HT-29 (cell line): ENCODE data around the gene DYDC2. TPM values are rescaled to one million over a fixed set of nuclear protein-coding genes. Genes with fewer than 3 reads are reported as not detected.
A peak's percentile ranks its signal among the peaks of the same experiment; 100 is the strongest.

Source experiments
- DNase-seq: peaks from one replicate; pipeline ENCODE4 v3.0.0-alpha.2; 2015; ENCODE audit warnings: low spot score
- total RNA-seq: library from RNA; depleted of rRNA; stranded (reverse); fragments of >200 nt; shearing (Covaris generic); gene quantifications from 2 replicates; pipeline ENCODE4 v1.2.3, GENCODE V29; 2014

The DYDC2 gene
- total RNA-seq, 1 experiment from 2014 or later, result not detected

GRCh38 chr10:80371467-80371866 is 14.9 kb downstream of the DYDC2 start:
- DNase-seq, result no peak

- no peak for DNase-seq
Observed at GRCh38 chr10:80372675-80373074, 16.1 kb downstream of the DYDC2 start.

GRCh38 chr10:80373502-80373901 is 16.9 kb downstream of the DYDC2 start:
- DNase-seq, result no peak

GRCh38 chr10:80379701-80380100 is 23.1 kb downstream of the DYDC2 start:
- no peak for DNase-seq

- no peak for DNase-seq
Observed at GRCh38 chr10:80380185-80380584, 23.6 kb downstream of the DYDC2 start.

- peak; percentile 50 for DNase-seq
Observed at GRCh38 chr10:80382989-80383388, 26.4 kb downstream of the DYDC2 start.

- no peak for DNase-seq
Observed at GRCh38 chr10:80390740-80391139, 34.2 kb downstream of the DYDC2 start.

- DNase-seq, result no peak
Observed at GRCh38 chr10:80392250-80392649, 35.7 kb downstream of the DYDC2 start.

- no peak for DNase-seq
Observed at GRCh38 chr10:80394358-80394916, 37.9 kb downstream of the DYDC2 start.

GRCh38 chr10:80397014-80397413 is 40.4 kb downstream of the DYDC2 start:
- no peak for DNase-seq

- DNase-seq, result no peak
Observed at GRCh38 chr10:80400136-80400804, 43.7 kb downstream of the DYDC2 start.

GRCh38 chr10:80405035-80405434 is 48.5 kb downstream of the DYDC2 start:
- no peak for DNase-seq

- DNase-seq, result no peak
Observed at GRCh38 chr10:80405626-80406025, 49.0 kb downstream of the DYDC2 start.

- no peak for DNase-seq
Observed at GRCh38 chr10:80406204-80406603, 49.6 kb downstream of the DYDC2 start.

GRCh38 chr10:80407812-80408241 is 51.2 kb downstream of the DYDC2 start:
- no peak for DNase-seq

GRCh38 chr10:80408242-80409101 is 51.9 kb downstream of the DYDC2 start, which contains the start of gene PRXL2A:
Gene PRXL2A, plus strand, starts transcription at chr10:80408551. Its CDS starts 11,917 bp downstream, at chr10:80420468.
- DNase-seq, result peak; percentile 62

- DNase-seq, result no peak
Observed at GRCh38 chr10:80409121-80409520, 52.5 kb downstream of the DYDC2 start.

- DNase-seq, result no peak
Observed at GRCh38 chr10:80410122-80410521, 53.5 kb downstream of the DYDC2 start.

- DNase-seq, result no peak
Observed at GRCh38 chr10:80410578-80411145, 54.1 kb downstream of the DYDC2 start.

GRCh38 chr10:80411267-80411668 is 54.7 kb downstream of the DYDC2 start:
- no peak for DNase-seq

- no peak for DNase-seq
Observed at GRCh38 chr10:80411681-80412220, 55.2 kb downstream of the DYDC2 start.

- no peak for DNase-seq
Observed at GRCh38 chr10:80412486-80412885, 55.9 kb downstream of the DYDC2 start.
